ENCODE measurements around the gene CD47.

DNA sequence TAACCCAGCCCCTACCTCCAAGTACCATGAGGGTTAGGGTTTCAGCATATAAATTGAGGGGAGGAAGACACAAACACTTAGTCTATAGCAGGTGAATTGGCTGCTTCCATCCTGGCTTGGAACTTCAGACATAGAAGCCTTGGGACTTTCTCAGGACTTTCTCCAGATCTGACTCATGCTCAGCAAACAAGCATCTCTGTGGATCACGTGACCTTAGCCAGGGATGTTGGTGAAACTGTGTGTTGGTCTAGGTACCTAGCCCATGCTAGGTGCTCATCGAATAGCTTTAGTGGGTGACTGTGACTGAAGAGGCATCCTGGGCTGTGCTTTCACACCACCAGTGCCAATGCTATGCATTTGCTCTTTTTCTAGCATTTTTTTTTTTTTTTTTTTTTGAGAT lies 58.9 kb downstream of the CD47 start:
- TF ChIP-seq, protein P1, sequence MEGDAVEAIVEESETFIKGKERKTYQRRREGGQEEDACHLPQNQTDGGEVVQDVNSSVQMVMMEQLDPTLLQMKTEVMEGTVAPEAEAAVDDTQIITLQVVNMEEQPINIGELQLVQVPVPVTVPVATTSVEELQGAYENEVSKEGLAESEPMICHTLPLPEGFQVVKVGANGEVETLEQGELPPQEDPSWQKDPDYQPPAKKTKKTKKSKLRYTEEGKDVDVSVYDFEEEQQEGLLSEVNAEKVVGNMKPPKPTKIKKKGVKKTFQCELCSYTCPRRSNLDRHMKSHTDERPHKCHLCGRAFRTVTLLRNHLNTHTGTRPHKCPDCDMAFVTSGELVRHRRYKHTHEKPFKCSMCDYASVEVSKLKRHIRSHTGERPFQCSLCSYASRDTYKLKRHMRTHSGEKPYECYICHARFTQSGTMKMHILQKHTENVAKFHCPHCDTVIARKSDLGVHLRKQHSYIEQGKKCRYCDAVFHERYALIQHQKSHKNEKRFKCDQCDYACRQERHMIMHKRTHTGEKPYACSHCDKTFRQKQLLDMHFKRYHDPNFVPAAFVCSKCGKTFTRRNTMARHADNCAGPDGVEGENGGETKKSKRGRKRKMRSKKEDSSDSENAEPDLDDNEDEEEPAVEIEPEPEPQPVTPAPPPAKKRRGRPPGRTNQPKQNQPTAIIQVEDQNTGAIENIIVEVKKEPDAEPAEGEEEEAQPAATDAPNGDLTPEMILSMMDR (IDR thresholded peaks at IDR 0.05) = no peak
- no peak for TF ChIP-seq EP300 (IDR thresholded peaks at IDR 0.05)
- TF ChIP-seq POLR2A (IDR thresholded peaks at IDR 0.05) = no peak
